GM12878 (cell line): ENCODE data around the gene WDR45B.

ENCODE experiments used
- CBX5 ChIP-seq: sonication (generic); IDR thresholded peaks from 2 replicates; pipeline ENCODE4 v1.6.1; 2016; ENCODE audit warnings: low read depth, moderate library complexity, mild to moderate bottlenecking, inconsistent platforms
- DPF2 ChIP-seq: fragments of 450-650 bp; IDR thresholded peaks from 2 replicates; pipeline ENCODE4 v1.6.1; 2017; ENCODE audit warnings: mild to moderate bottlenecking
- EZH2 ChIP-seq: IDR thresholded peaks from 2 replicates; pipeline ENCODE4 v1.6.1; 2012; ENCODE audit warnings: low read depth, mild to moderate bottlenecking, control low read depth, inconsistent platforms, low read length, borderline replicate concordance; ENCODE audit not compliant: control insufficient read depth
- HCFC1 ChIP-seq: fragments of 150-350 bp; IDR thresholded peaks from 2 replicates; pipeline ENCODE4 v1.6.1; 2014; ENCODE audit warnings: low read length
- IRF4 ChIP-seq: IDR thresholded peaks from 2 replicates; pipeline ENCODE4 v1.6.1; 2011; ENCODE audit warnings: low read depth, low read length
- MYC ChIP-seq: IDR thresholded peaks from 2 replicates; pipeline ENCODE4 v1.6.1; 2011; ENCODE audit warnings: mild to moderate bottlenecking, low read length, moderate library complexity, inconsistent platforms; ENCODE audit not compliant: insufficient read depth, insufficient replicate concordance, insufficient read length, severe bottlenecking
- RAD21 ChIP-seq: IDR thresholded peaks from 2 replicates; pipeline ENCODE4 v1.6.1; 2011; ENCODE audit warnings: mild to moderate bottlenecking, low read depth, low read length, moderate library complexity; ENCODE audit not compliant: insufficient read depth
- SP1 ChIP-seq: IDR thresholded peaks from one replicate; pipeline ENCODE4 v1.6.1; 2011; ENCODE audit warnings: low read depth, low read length
- TAF1 ChIP-seq: IDR thresholded peaks from 2 replicates; pipeline ENCODE4 v1.6.1; 2011; ENCODE audit warnings: mild to moderate bottlenecking, low read depth, low read length, borderline replicate concordance
- TCF12 ChIP-seq: IDR thresholded peaks from 2 replicates; pipeline ENCODE4 v1.6.1; 2011; ENCODE audit warnings: low read depth, mild to moderate bottlenecking, low read length
- TF ChIP-seq, protein P1 (sequence below): IDR thresholded peaks from 2 replicates; pipeline ENCODE4 v1.6.1; 2012; ENCODE audit warnings: mild to moderate bottlenecking, low read depth, low read length
- TF ChIP-seq, protein P2 (sequence below), 3 experiments: IDR thresholded peaks in 2 of 3; conservative IDR thresholded peaks in 1 of 3; 2 replicates each; pipeline ENCODE4 v1.5.1; 2011; ENCODE audit warnings: low read depth in 3 of 3, low read length in 3 of 3, mild to moderate bottlenecking in 3 of 3, control low read depth in 2 of 3, moderate library complexity in 2 of 3, inconsistent platforms in 1 of 3, mixed read lengths in 1 of 3; ENCODE audit not compliant: control insufficient read depth in 2 of 3, insufficient read depth in 1 of 3; ENCODE audit errors: extremely low read depth in 1 of 3

GRCh38 chr17:82665891-82666290 lies 17.6 kb upstream of the WDR45B start:
- no peak for TF ChIP-seq SP1
- TF ChIP-seq TCF12, result no peak
- TF ChIP-seq CBX5, result no peak
- TF ChIP-seq, protein P1, sequence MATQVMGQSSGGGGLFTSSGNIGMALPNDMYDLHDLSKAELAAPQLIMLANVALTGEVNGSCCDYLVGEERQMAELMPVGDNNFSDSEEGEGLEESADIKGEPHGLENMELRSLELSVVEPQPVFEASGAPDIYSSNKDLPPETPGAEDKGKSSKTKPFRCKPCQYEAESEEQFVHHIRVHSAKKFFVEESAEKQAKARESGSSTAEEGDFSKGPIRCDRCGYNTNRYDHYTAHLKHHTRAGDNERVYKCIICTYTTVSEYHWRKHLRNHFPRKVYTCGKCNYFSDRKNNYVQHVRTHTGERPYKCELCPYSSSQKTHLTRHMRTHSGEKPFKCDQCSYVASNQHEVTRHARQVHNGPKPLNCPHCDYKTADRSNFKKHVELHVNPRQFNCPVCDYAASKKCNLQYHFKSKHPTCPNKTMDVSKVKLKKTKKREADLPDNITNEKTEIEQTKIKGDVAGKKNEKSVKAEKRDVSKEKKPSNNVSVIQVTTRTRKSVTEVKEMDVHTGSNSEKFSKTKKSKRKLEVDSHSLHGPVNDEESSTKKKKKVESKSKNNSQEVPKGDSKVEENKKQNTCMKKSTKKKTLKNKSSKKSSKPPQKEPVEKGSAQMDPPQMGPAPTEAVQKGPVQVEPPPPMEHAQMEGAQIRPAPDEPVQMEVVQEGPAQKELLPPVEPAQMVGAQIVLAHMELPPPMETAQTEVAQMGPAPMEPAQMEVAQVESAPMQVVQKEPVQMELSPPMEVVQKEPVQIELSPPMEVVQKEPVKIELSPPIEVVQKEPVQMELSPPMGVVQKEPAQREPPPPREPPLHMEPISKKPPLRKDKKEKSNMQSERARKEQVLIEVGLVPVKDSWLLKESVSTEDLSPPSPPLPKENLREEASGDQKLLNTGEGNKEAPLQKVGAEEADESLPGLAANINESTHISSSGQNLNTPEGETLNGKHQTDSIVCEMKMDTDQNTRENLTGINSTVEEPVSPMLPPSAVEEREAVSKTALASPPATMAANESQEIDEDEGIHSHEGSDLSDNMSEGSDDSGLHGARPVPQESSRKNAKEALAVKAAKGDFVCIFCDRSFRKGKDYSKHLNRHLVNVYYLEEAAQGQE, result no peak
- TF ChIP-seq, protein P2, sequence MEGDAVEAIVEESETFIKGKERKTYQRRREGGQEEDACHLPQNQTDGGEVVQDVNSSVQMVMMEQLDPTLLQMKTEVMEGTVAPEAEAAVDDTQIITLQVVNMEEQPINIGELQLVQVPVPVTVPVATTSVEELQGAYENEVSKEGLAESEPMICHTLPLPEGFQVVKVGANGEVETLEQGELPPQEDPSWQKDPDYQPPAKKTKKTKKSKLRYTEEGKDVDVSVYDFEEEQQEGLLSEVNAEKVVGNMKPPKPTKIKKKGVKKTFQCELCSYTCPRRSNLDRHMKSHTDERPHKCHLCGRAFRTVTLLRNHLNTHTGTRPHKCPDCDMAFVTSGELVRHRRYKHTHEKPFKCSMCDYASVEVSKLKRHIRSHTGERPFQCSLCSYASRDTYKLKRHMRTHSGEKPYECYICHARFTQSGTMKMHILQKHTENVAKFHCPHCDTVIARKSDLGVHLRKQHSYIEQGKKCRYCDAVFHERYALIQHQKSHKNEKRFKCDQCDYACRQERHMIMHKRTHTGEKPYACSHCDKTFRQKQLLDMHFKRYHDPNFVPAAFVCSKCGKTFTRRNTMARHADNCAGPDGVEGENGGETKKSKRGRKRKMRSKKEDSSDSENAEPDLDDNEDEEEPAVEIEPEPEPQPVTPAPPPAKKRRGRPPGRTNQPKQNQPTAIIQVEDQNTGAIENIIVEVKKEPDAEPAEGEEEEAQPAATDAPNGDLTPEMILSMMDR (IDR thresholded peaks at IDR 0.05 in 2 of 3, conservative IDR thresholded peaks at IDR 0.05 in 1 of 3; ENCODE audit: control insufficient read depth in 2 of 3, extremely low read depth in 1 of 3, insufficient read depth in 1 of 3, low read depth in 3 of 3, low read length in 3 of 3), result no peak
- TF ChIP-seq HCFC1, result no peak
- no peak for TF ChIP-seq EZH2
- no peak for TF ChIP-seq RAD21
- TF ChIP-seq MYC, result no peak
- no peak for TF ChIP-seq TAF1
- no peak for TF ChIP-seq IRF4
- TF ChIP-seq DPF2, result no peak
